ENCODE results near the gene ASCC1.

DNA sequence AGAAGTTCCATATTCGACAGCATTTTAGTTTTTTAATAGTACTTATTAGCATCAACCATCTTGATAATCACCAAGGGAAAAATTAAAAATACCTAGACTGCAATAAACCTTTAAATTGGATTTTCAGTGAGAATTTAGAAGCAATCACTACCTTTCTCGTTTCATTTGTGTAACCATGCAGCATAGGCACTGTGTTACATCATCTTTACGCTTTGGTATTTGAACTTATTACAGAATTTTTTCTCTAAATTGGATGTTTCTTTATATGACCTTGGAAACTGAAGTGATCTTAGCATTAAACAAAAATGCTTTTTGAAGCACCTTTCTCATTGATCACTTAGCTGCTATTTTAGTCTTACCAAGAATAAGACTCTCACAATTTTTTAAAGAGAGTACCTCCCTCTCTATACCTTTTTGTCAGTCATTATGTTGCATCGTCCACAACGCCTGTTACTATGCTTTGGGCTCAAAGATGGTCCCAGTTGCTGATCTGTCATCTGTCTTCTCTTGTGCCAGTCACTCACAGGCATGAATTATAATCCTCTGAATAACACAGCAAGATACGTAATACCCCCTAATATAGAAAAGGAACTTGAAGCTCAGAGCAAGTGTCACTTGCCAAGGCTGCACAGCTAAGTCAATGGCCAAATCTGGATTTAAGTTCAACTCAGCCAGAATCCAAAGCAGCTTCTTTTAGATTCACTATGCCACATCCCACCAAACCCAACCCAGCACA is 19.6 kb upstream of the ASCC1 start:
- TF ChIP-seq CTCF (IDR thresholded peaks at IDR 0.05; ENCODE audit: borderline replicate concordance, extremely low read depth, low read length, poor library complexity, severe bottlenecking), result no peak
- no peak for TF ChIP-seq EZH2 (IDR thresholded peaks at IDR 0.05; ENCODE audit: borderline replicate concordance, low read depth, low read length, severe bottlenecking)

All from DND-41 (cell line).